HepG2 (cell line): ENCODE results near the gene DNAJB2. TPM values are rescaled to one million over a fixed set of nuclear protein-coding genes. Genes with fewer than 3 reads are reported as not detected.
A peak's percentile ranks its signal among the peaks of the same experiment; 100 is the strongest.

Experiments used
- ATF1 ChIP-seq: IDR thresholded peaks from 2 replicates; pipeline ENCODE4 v1.6.1; 2016; ENCODE audit warnings: mild to moderate bottlenecking, control low read depth
- CEBPG ChIP-seq: IDR thresholded peaks from 2 replicates; pipeline ENCODE4 v1.6.1; 2016
- CREB3 ChIP-seq: sonication (generic); formaldehyde crosslinking; IDR thresholded peaks from 2 replicates; pipeline ENCODE4 v1.5.0; 2020; ENCODE audit warnings: missing genetic modification reagents
- KIAA2018 ChIP-seq: sonication (generic); formaldehyde crosslinking; IDR thresholded peaks from 2 replicates; pipeline ENCODE4 v1.5.0; 2020; ENCODE audit warnings: mild to moderate bottlenecking, missing genetic modification reagents, borderline replicate concordance
- ONECUT2 ChIP-seq: sonication (generic); formaldehyde crosslinking; IDR thresholded peaks from 2 replicates; pipeline ENCODE4 v1.4.0; 2020; ENCODE audit warnings: missing genetic modification reagents
- PPARG ChIP-seq: conservative IDR thresholded peaks from 2 replicates; pipeline ENCODE4 v1.6.1; 2016; ENCODE audit warnings: missing biosample characterization, missing genetic modification reagents
- RERE ChIP-seq: IDR thresholded peaks from 2 replicates; pipeline ENCODE4 v1.6.1; 2016; ENCODE audit warnings: low read depth, missing genetic modification reagents, missing compliant biosample characterization
- TERF1 ChIP-seq: sonication (generic); formaldehyde crosslinking; IDR thresholded peaks from 2 replicates; pipeline ENCODE4 v1.8.0; 2022; ENCODE audit warnings: mild to moderate bottlenecking, missing genetic modification reagents, moderate library complexity
- ZNF317 ChIP-seq: sonication (generic); formaldehyde crosslinking; IDR thresholded peaks from 2 replicates; pipeline ENCODE4 v1.5.0; 2020; ENCODE audit warnings: mild to moderate bottlenecking, missing genetic modification reagents
- ZNF333 ChIP-seq: sonication (generic); formaldehyde crosslinking; IDR thresholded peaks from 2 replicates; pipeline ENCODE4 v1.4.0; 2020; ENCODE audit warnings: mild to moderate bottlenecking, missing genetic modification reagents, borderline replicate concordance
- ZNF720 ChIP-seq: sonication (generic); formaldehyde crosslinking; IDR thresholded peaks from 2 replicates; pipeline ENCODE4 v1.4.0; 2020; ENCODE audit warnings: missing genetic modification reagents
- ZNF768 ChIP-seq: sonication (generic); formaldehyde crosslinking; IDR thresholded peaks from 2 replicates; pipeline ENCODE4 v1.4.0; 2020; ENCODE audit warnings: missing genetic modification reagents
- ZSCAN31 ChIP-seq: sonication (generic); formaldehyde crosslinking; IDR thresholded peaks from 2 replicates; pipeline ENCODE4 v1.5.0; 2020; ENCODE audit warnings: low read depth, mild to moderate bottlenecking, missing genetic modification reagents
- polyA plus RNA-seq, 8 experiments: library from polyadenylated mRNA; depleted of rRNA in 3 of 8; stranded (reverse) in 7 of 8; unstranded in 1 of 8; fragments of >200 nt; fragmentation: Illumina TruSeq in 4 of 8; extraction: Trizol in 4 of 8; gene quantifications; 2 replicates each; pipeline versions ENCODE4 v1.2.1 to v1.2.3, GENCODE V29; 2011 to 2016; ENCODE audit warnings: low read depth in 4 of 8, missing spikeins in 1 of 8, mixed read lengths in 1 of 8; ENCODE audit not compliant: insufficient read depth in 1 of 8
- total RNA-seq, 5 experiments: library from RNA; depleted of rRNA; stranded (reverse); fragments of >200 nt; fragmentation: Illumina TruSeq; extraction: Trizol; gene quantifications; 2 replicates each; pipeline ENCODE4 v1.2.3, GENCODE V29; 2016; ENCODE audit warnings: low read depth in 1 of 5

The DNAJB2 gene
- total and polyA plus RNA-seq, 2 of the 13 experiments (the other 11 are each of a cell fraction or from before 2014, with no cell fraction given): 21.3 to 31.1 TPM

GRCh38 chr2:219279151-219279915, at the start of gene DNAJB2 (continued):
- TF ChIP-seq RERE (CRISPR knock-in tag): no peak
- no peak for TF ChIP-seq ONECUT2 (CRISPR knock-in tag)
- TF ChIP-seq CEBPG (CRISPR knock-in tag): no peak
- TF ChIP-seq ZNF720: no peak
- TF ChIP-seq ZNF333 (CRISPR knock-in tag): no peak
- 0 out of 2 replicates have a peak, but pooled peaks have one; percentile 25 for TF ChIP-seq ZNF317 (CRISPR knock-in tag)
- peak; percentile 93 for TF ChIP-seq ZSCAN31
- TF ChIP-seq CREB3 (CRISPR knock-in tag): no peak
- TF ChIP-seq ATF1 (CRISPR knock-in tag): peak; percentile 73
- no peak for TF ChIP-seq TERF1 (CRISPR knock-in tag)
- TF ChIP-seq KIAA2018 (CRISPR knock-in tag): no peak; the same call in 1 of the 2 replicates
- TF ChIP-seq PPARG (CRISPR knock-in tag): peak; percentile 71; the same call in 1 of the 2 replicates
- peak; percentile 57; the same call in 1 of the 2 replicates for TF ChIP-seq ZNF768
